Neutrophil (primary cell): ENCODE measurements around the gene ZFP36L1.

Experiments
- H3K27ac ChIP-seq: fragments of 200-600 bp; sonication (generic); 2 replicates; pipeline ENCODE4 v1.5.1; 2016; ENCODE audit warnings: mild to moderate bottlenecking, moderate library complexity
- H3K27me3 ChIP-seq: fragments of 200-600 bp; sonication (generic); 2 replicates; pipeline ENCODE4 v1.6.0; 2016; ENCODE audit warnings: mild to moderate bottlenecking
- H3K36me3 ChIP-seq: fragments of 200-600 bp; sonication (generic); 2 replicates; pipeline ENCODE4 v1.5.1; 2017
- H3K4me1 ChIP-seq, 2 experiments: fragments of 200-600 bp in 1 of 2; sonication (generic) in 1 of 2; 1 replicate in 1 of 2; 2 replicates in 1 of 2; pipeline versions ENCODE4 v1.5.1 to v1.6.1; 2013 to 2016; ENCODE audit warnings: low read depth in 1 of 2, low read length in 1 of 2, mild to moderate bottlenecking in 1 of 2, moderate library complexity in 1 of 2; ENCODE audit not compliant: control insufficient read depth in 1 of 2, insufficient read depth in 1 of 2
- H3K4me3 ChIP-seq, 2 experiments: fragments of 200-600 bp in 1 of 2; sonication (generic) in 1 of 2; 1 replicate in 1 of 2; 2 replicates in 1 of 2; pipeline ENCODE4 v1.5.1; 2013 to 2016; ENCODE audit warnings: low read depth in 1 of 2, low read length in 1 of 2, mild to moderate bottlenecking in 1 of 2, moderate library complexity in 1 of 2
- H3K9me3 ChIP-seq: fragments of 200-600 bp; sonication (generic); 2 replicates; pipeline ENCODE4 v1.5.1; 2016
- TF ChIP-seq, protein P1 (sequence below): fragments of 200-600 bp; sonication (generic); IDR thresholded peaks from 2 replicates; pipeline ENCODE4 v1.5.1; 2016; ENCODE audit warnings: antibody characterized with exemption

ZFP36L1 gene

DNA sequence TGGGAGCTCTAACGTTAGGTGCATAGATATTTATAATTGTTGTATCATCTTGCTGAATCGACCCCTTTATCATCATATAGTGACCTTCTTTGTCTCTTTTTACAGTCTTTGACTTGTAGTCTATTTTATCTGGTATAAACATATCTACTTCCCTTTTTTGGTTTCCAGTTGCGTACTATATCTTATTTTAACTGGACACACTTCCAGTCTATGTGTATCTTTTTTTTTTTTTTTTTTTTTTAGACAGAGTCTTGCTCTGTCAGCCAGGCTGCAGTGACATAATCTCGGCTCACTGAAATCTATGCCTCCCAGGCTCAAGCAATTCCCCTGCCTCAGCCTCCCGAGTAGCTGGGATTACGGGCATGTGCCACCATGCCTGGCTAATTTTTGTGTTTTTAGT lies 41.9 kb upstream of the ZFP36L1 start:
- TF ChIP-seq, protein P1, sequence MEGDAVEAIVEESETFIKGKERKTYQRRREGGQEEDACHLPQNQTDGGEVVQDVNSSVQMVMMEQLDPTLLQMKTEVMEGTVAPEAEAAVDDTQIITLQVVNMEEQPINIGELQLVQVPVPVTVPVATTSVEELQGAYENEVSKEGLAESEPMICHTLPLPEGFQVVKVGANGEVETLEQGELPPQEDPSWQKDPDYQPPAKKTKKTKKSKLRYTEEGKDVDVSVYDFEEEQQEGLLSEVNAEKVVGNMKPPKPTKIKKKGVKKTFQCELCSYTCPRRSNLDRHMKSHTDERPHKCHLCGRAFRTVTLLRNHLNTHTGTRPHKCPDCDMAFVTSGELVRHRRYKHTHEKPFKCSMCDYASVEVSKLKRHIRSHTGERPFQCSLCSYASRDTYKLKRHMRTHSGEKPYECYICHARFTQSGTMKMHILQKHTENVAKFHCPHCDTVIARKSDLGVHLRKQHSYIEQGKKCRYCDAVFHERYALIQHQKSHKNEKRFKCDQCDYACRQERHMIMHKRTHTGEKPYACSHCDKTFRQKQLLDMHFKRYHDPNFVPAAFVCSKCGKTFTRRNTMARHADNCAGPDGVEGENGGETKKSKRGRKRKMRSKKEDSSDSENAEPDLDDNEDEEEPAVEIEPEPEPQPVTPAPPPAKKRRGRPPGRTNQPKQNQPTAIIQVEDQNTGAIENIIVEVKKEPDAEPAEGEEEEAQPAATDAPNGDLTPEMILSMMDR = no peak
- H3K4me1 ChIP-seq = no peaks in the 10 kb centered on the region
- H3K4me3 ChIP-seq = no peak overlapping the region
- H3K27ac ChIP-seq = no peak overlapping the region
- H3K36me3 ChIP-seq = no peaks in the 10 kb centered on the region
- H3K9me3 ChIP-seq = no peaks in the 10 kb centered on the region
- H3K27me3 ChIP-seq = no peaks in the 10 kb centered on the region

DNA sequence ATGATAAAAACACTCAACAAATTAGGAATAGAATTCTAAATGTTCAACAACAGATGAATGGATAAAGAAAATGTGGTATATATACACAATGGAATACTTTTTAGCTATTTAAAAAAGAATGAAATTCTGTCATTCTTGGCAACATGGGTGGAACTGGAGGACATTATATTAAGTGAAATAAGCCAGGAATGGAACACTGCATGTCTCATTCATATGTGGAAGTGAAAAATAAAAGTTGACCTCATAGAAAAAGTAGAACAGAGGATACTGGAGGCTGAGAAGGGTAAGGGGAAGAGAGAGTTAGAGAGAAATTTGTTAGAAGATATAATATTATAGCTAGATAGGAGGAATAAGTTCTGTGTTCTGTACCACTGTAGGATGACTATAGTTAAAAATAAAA lies 35.8 kb upstream of the ZFP36L1 start:
- TF ChIP-seq, protein P1 = no peak

DNA sequence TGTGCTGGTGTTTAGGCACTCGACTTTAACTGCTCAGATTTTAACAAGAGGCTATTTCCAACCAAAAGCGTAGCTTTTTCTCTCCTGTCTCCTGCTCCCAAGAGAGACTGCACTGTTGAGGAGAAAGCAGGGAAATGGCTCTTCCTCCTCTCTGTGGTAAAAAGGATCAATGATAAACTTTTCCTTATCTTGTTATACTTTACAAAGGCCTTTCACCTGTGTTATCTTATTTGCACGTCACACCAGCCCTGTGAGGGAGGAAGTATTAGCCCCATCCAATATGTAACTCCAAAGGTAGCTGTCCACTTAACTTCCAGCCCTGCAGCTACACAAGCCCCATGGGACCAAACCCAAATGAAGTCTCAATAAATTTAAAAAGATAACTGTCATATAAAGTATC lies 32.9 kb upstream of the ZFP36L1 start:
- H3K4me1 ChIP-seq = no peaks in the 10 kb centered on the region
- H3K9me3 ChIP-seq = no peaks in the 10 kb centered on the region
- no peak overlapping the region for H3K4me3 ChIP-seq
- no peaks in the 10 kb centered on the region for H3K36me3 ChIP-seq
- no peaks in the 10 kb centered on the region for H3K27me3 ChIP-seq
- TF ChIP-seq, protein P1 = no peak
- H3K27ac ChIP-seq = no peak overlapping the region

More for the DNA sequence above, 35.8 kb upstream of the ZFP36L1 start:
- H3K36me3 ChIP-seq = no peaks in the 10 kb centered on the region
- H3K4me1 ChIP-seq = no peaks in the 10 kb centered on the region
- H3K4me3 ChIP-seq = no peak overlapping the region
- no peaks in the 10 kb centered on the region for H3K27me3 ChIP-seq
- H3K27ac ChIP-seq = no peak overlapping the region
- no peaks in the 10 kb centered on the region for H3K9me3 ChIP-seq

DNA sequence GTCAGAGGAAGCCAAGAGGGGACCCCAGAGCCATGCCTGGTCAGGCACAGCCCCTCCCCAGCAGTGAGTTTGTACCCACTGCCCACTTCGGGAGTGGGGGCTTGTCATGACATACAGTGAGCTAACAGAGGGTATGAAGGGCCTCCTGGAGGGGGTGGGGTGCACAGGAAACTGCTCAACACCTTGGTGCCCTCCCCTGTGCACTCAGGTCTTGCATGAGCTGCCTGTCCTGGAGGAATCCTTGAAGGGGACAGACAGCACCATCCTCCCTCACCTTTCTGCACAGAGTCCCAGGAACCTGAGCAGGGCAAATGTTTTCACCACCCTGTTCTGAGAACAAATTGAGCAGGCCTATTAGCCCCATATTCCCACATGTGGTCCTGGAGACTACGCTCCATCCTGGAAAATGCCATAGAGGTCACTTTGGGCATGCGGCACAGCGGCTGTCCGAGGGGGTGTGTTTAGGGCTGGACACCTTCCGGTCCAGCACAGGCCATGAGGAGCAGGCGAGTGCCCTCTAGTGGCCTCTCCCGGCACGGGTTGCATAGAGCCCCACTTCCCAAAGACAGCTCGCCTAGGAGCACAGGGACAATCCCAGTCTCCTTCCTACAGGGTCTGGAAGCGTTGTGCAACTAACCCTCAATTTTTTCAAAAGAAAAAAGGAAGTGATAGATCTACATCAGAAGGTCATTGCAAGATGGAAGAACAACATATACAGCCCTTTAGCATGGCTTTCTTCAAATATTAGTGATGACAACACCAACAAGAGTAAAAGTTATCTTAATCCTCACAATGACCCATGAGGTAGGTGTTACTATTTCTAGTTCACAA lies 31.9 kb upstream of the ZFP36L1 start:
- no peaks in the 10 kb centered on the region for H3K36me3 ChIP-seq
- no peak overlapping the region for H3K27ac ChIP-seq
- H3K4me3 ChIP-seq = no peak overlapping the region
- TF ChIP-seq, protein P1 = peak; percentile 73
- H3K27me3 ChIP-seq = no peaks in the 10 kb centered on the region
- no peaks in the 10 kb centered on the region for H3K9me3 ChIP-seq
- H3K4me1 ChIP-seq = no peaks in the 10 kb centered on the region

DNA sequence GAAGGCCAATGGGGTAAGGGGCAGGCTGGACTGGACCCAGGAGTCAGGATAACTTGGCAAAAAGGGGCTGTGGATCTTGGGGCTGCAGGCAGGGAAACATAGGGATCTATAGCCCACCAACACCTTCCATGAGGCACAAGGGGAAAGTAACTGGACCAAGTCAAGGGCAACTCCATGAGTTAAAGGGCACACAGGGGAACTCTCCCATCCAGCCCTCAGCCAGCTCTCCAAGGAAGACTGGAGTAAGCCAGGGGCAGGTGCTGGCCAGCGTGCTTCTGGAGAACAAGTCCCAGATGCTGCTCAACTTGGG lies 31.3 kb upstream of the ZFP36L1 start:
- H3K9me3 ChIP-seq = no peaks in the 10 kb centered on the region
- H3K4me1 ChIP-seq = no peaks in the 10 kb centered on the region
- H3K36me3 ChIP-seq = no peaks in the 10 kb centered on the region
- TF ChIP-seq, protein P1 = no peak
- H3K4me3 ChIP-seq = no peak overlapping the region
- no peaks in the 10 kb centered on the region for H3K27me3 ChIP-seq
- no peak overlapping the region for H3K27ac ChIP-seq
